Naive thymus-derived CD8-positive, alpha-beta T cell (primary cell): ENCODE data around the gene ENTHD1. TPM values are rescaled to one million over a fixed set of nuclear protein-coding genes. Genes with fewer than 3 reads are reported as not detected.
"Not testable (repeated sequence)": the region's sequence is repeated elsewhere in the genome, so short reads cannot be mapped to it uniquely, and the experiment has no call there.

ENCODE experiments used
- ATAC-seq, 2 donors: fragments of 150-1000 bp; cut with Tn5 transposase in 1 of 2; sonication (Bioruptor Pico), chemical (Tn5 transposase) in 1 of 2; 1 replicate in 1 of 2; 2 replicates in 1 of 2; pipeline ENCODE4 v1.10.0; 2021; ENCODE audit warnings: mild to moderate bottlenecking in 2 of 2, moderate library complexity in 2 of 2
- POLR2A ChIA-PET: fragments of 350-600 bp; sonication (Branson Sonifier 250); formaldehyde crosslinking; loops from one replicate; lab custom pipeline; 2021; ENCODE audit warnings: antibody characterized with exemption; lab: Charles Lee
- DNase-seq, 10 donors: peaks; one replicate each; pipeline versions ENCODE4 v3.0.0 to v3.0.0-alpha.2; 2020 to 2022
- H3K27ac Mint-ChIP-seq, 10 donors: one replicate each; pipeline ENCODE4 v1.8.0; 2020 to 2022; ENCODE audit warnings: mild to moderate bottlenecking in 10 of 10, mixed read lengths in 10 of 10, moderate library complexity in 4 of 10, inconsistent platforms in 1 of 10
- H3K27me3 Mint-ChIP-seq, 5 donors: one replicate each; pipeline ENCODE4 v1.8.0; 2021 to 2022; ENCODE audit warnings: mixed read lengths in 5 of 5
- H3K36me3 Mint-ChIP-seq, 3 donors: one replicate each; pipeline ENCODE4 v1.8.0; 2020 to 2022; ENCODE audit warnings: mixed read lengths in 3 of 3, mild to moderate bottlenecking in 2 of 3, inconsistent platforms in 1 of 3
- H3K4me1 Mint-ChIP-seq, 4 donors: one replicate each; pipeline ENCODE4 v1.8.0; 2021 to 2022; ENCODE audit warnings: mixed read lengths in 4 of 4
- H3K4me3 Mint-ChIP-seq, 10 donors: one replicate each; pipeline ENCODE4 v1.8.0; 2020 to 2022; ENCODE audit warnings: mild to moderate bottlenecking in 10 of 10, mixed read lengths in 10 of 10, moderate library complexity in 6 of 10, inconsistent platforms in 1 of 10
- H3K9me3 Mint-ChIP-seq, 9 donors: one replicate each; pipeline ENCODE4 v1.8.0; 2020 to 2022; ENCODE audit warnings: mixed read lengths in 9 of 9, mild to moderate bottlenecking in 3 of 9, inconsistent platforms in 1 of 9, moderate library complexity in 1 of 9
- polyA plus RNA-seq, 3 donors: library from polyadenylated mRNA; unstranded; fragments of 300-500 nt; fragmentation: Illumina TruSeq; gene quantifications; one replicate each; pipeline ENCODE4 v1.2.3, GENCODE V29; 2021
- total RNA-seq, 8 experiments: library from RNA in 2 of 8; stranded (reverse) in 2 of 8; gene quantifications; one replicate each; pipeline ENCODE4 v1.2.3 and lab custom pipeline; 2021 to 2026

ENTHD1 gene
- total and polyA plus RNA-seq, 5 experiments from 2014 or later = 0.20 to 0.41 (median 0.36) TPM

GRCh38 chr22:39897841-39898240 is 4.3 kb upstream of the ENTHD1 start:
- H3K9me3 Mint-ChIP-seq = no peaks in the 10 kb centered on the region
- no peak for ATAC-seq
- POLR2A ChIA-PET = interaction anchor here (0.6 to 7.1 kb wide), 13 partner anchors 9 to 236 kb away, joined by 3 to 58 read pairs (median 7); no protein-coding TSS in a partner anchor

GRCh38 chr22:39896313-39896996 is 2.9 kb upstream of the ENTHD1 start:
- peak in 3 of 10 donors; percentile 53 to 63 (median 57) for DNase-seq
- Mint-ChIP-seq H3K4me3 (no peak overlapping the region), H3K4me1 (peaks cover 13 to 36% (median 27%) of the 10 kb centered on the region in 4 donors), H3K27ac (no peak overlapping the region), H3K27me3 (no peaks in the 10 kb centered on the region), H3K36me3 (peaks cover 0 to 1% (median 0%) of the 10 kb centered on the region in 3 donors), H3K9me3 (no peaks in the 10 kb centered on the region)
- POLR2A ChIA-PET = interaction anchor here (0.8 to 7.1 kb wide), 16 partner anchors 10 to 450 kb away, joined by 3 to 58 read pairs (median 6); partner anchors contain the start of genes ADSL and FAM83F
- peak; percentile 31 to 34 for ATAC-seq

More at GRCh38 chr22:39897841-39898240, 4.3 kb upstream of the ENTHD1 start:
- Mint-ChIP-seq H3K27ac (no peak overlapping the region), H3K36me3 (peaks cover 6 to 13% (median 10%) of the 10 kb centered on the region in 3 donors), H3K27me3 (no peaks in the 10 kb centered on the region), H3K4me1 (peaks cover 8 to 30% (median 18%) of the 10 kb centered on the region in 4 donors), H3K4me3 (no peak overlapping the region)
- no peak for DNase-seq

- Mint-ChIP-seq H3K27ac (no peak overlapping the region), H3K27me3 (no peaks in the 10 kb centered on the region), H3K36me3 (no peaks in the 10 kb centered on the region), H3K4me3 (no peak overlapping the region), H3K4me1 (peaks cover 13 to 32% (median 26%) of the 10 kb centered on the region in 4 donors), H3K9me3 (no peaks in the 10 kb centered on the region)
- DNase-seq (no peak), ATAC-seq (no peak)
- POLR2A ChIA-PET = interaction anchor here (0.7 to 7.1 kb wide), 10 partner anchors 11 to 451 kb away, joined by 3 to 58 read pairs (median 10); partner anchors contain the start of gene ADSL
Observed at GRCh38 chr22:39895682-39896081, 2.1 kb upstream of the ENTHD1 start.

GRCh38 chr22:39894554-39895092 is 1.1 kb upstream of the ENTHD1 start:
- POLR2A ChIA-PET = interaction anchor here (0.7 to 3.5 kb wide), 5 partner anchors 18 to 129 kb away, joined by 3 to 29 read pairs (median 3); no protein-coding TSS in a partner anchor
- Mint-ChIP-seq H3K27ac (no peak overlapping the region), H3K27me3 (no peaks in the 10 kb centered on the region), H3K36me3 (no peaks in the 10 kb centered on the region), H3K9me3 (no peaks in the 10 kb centered on the region), H3K4me3 (no peak overlapping the region), H3K4me1 (peaks cover 11 to 22% (median 18%) of the 10 kb centered on the region in 4 donors)
- ATAC-seq (no peak), DNase-seq (no peak)

- ATAC-seq, POLR2A ChIA-PET, H3K27ac Mint-ChIP-seq, DNase-seq, H3K9me3 Mint-ChIP-seq, H3K27me3 Mint-ChIP-seq, H3K36me3 Mint-ChIP-seq, H3K4me3 Mint-ChIP-seq: not testable (repeated sequence)
- peaks cover 5 to 12% (median 9%) of the 10 kb centered on the region in 4 donors for H3K4me1 Mint-ChIP-seq
Observed at GRCh38 chr22:39889924-39890323, 3.6 kb downstream of the ENTHD1 start.

- H3K36me3 Mint-ChIP-seq = no peaks in the 10 kb centered on the region
- H3K4me1 Mint-ChIP-seq = no peaks in the 10 kb centered on the region
- ATAC-seq = no peak
- H3K4me3 Mint-ChIP-seq = no peak overlapping the region
- POLR2A ChIA-PET = no interaction called here
- DNase-seq = no peak
- no peaks in the 10 kb centered on the region for H3K9me3 Mint-ChIP-seq
- no peak overlapping the region for H3K27ac Mint-ChIP-seq
- no peaks in the 10 kb centered on the region for H3K27me3 Mint-ChIP-seq
Observed at GRCh38 chr22:39883057-39883456, 10.5 kb downstream of the ENTHD1 start.

GRCh38 chr22:39880722-39881121 is 12.8 kb downstream of the ENTHD1 start:
- ATAC-seq = no peak
- POLR2A ChIA-PET = interaction anchor here (0.5 kb wide), 1 partner anchor 785 kb away, joined by 3 read pairs; no protein-coding TSS in a partner anchor
- Mint-ChIP-seq H3K4me3 (no peak overlapping the region), H3K27ac (no peak overlapping the region), H3K27me3 (no peaks in the 10 kb centered on the region), H3K9me3 (no peaks in the 10 kb centered on the region), H3K36me3 (no peaks in the 10 kb centered on the region), H3K4me1 (no peaks in the 10 kb centered on the region)
- DNase-seq = no peak

GRCh38 chr22:39877079-39877845 is 16.3 kb downstream of the ENTHD1 start:
- POLR2A ChIA-PET = no interaction called here
- ATAC-seq = no peak

GRCh38 chr22:39875176-39875885 is 18.2 kb downstream of the ENTHD1 start:
- H3K27ac Mint-ChIP-seq, H3K4me3 Mint-ChIP-seq, H3K27me3 Mint-ChIP-seq, POLR2A ChIA-PET, H3K36me3 Mint-ChIP-seq, DNase-seq, H3K9me3 Mint-ChIP-seq, H3K4me1 Mint-ChIP-seq: not testable (repeated sequence)
- peak in 1 of 2 donors; percentile 68 for ATAC-seq

More at GRCh38 chr22:39877079-39877845, 16.3 kb downstream of the ENTHD1 start:
- no peaks in the 10 kb centered on the region for H3K9me3 Mint-ChIP-seq
- H3K27ac Mint-ChIP-seq = no peak overlapping the region
- no peak for DNase-seq
- H3K4me1 Mint-ChIP-seq = no peaks in the 10 kb centered on the region
- H3K36me3 Mint-ChIP-seq = no peaks in the 10 kb centered on the region
- H3K4me3 Mint-ChIP-seq = no peak overlapping the region
- no peaks in the 10 kb centered on the region for H3K27me3 Mint-ChIP-seq

GRCh38 chr22:39873965-39874364 is 19.6 kb downstream of the ENTHD1 start:
- Mint-ChIP-seq H3K27ac (no peak overlapping the region), H3K4me3 (no peak overlapping the region), H3K9me3 (no peaks in the 10 kb centered on the region), H3K27me3 (no peaks in the 10 kb centered on the region), H3K36me3 (peaks cover 0 to 4% (median 0%) of the 10 kb centered on the region in 3 donors), H3K4me1 (no peaks in the 10 kb centered on the region)
- POLR2A ChIA-PET = no interaction called here
- ATAC-seq (no peak), DNase-seq (no peak)

GRCh38 chr22:39872548-39872947 is 21.0 kb downstream of the ENTHD1 start:
- ATAC-seq (no peak), DNase-seq (no peak)
- Mint-ChIP-seq H3K27me3 (peaks cover 0 to 3% (median 0%) of the 10 kb centered on the region in 5 donors), H3K9me3 (no peaks in the 10 kb centered on the region), H3K4me1 (peaks cover 0 to 12% (median under 1%) of the 10 kb centered on the region in 4 donors), H3K4me3 (no peak overlapping the region), H3K27ac (no peak overlapping the region), H3K36me3 (peaks cover 0 to 4% (median 0%) of the 10 kb centered on the region in 3 donors)
- POLR2A ChIA-PET = interaction anchor here (0.6 kb wide), 1 partner anchor 72 kb away, joined by 3 read pairs; no protein-coding TSS in a partner anchor
